CD14-positive monocyte (primary cell): ENCODE results near the gene C11orf86. TPM values are rescaled to one million over a fixed set of nuclear protein-coding genes. Genes with fewer than 3 reads are reported as not detected.

Experiments
- DNase-seq, 3 donors: peaks; one replicate each; pipeline ENCODE4 v3.0.0-alpha.2; 2011 to 2022
- H2AFZ ChIP-seq: 2 replicates; pipeline ENCODE4 v1.6.0; 2012; ENCODE audit warnings: mild to moderate bottlenecking, low read depth, low read length, inconsistent platforms; ENCODE audit not compliant: insufficient read depth, poor library complexity, severe bottlenecking
- H3K27ac ChIP-seq, 2 donors: 1 replicate in 1 of 2; 2 replicates in 1 of 2; pipeline ENCODE4 v1.5.1; 2012 to 2013; ENCODE audit warnings: low read length in 2 of 2, control low read depth in 1 of 2, inconsistent platforms in 1 of 2, low read depth in 1 of 2, mild to moderate bottlenecking in 1 of 2
- H3K27me3 ChIP-seq, 2 donors: one replicate each; pipeline versions ENCODE4 v1.6.0 to v1.6.1; 2011 to 2013; ENCODE audit warnings: low read length in 2 of 2; ENCODE audit not compliant: control insufficient read depth in 2 of 2, insufficient read depth in 2 of 2
- H3K36me3 ChIP-seq, 2 donors: replicated peaks in 1 of 2; 1 replicate in 1 of 2; 2 replicates in 1 of 2; pipeline versions ENCODE4 v1.5.1 to v1.6.1; 2012 to 2013; ENCODE audit warnings: low read length in 2 of 2, control low read depth in 1 of 2, inconsistent platforms in 1 of 2, mild to moderate bottlenecking in 1 of 2; ENCODE audit not compliant: insufficient read depth in 2 of 2, control insufficient read depth in 1 of 2
- H3K4me1 ChIP-seq, 2 donors: 1 replicate in 1 of 2; 2 replicates in 1 of 2; pipeline versions ENCODE4 v1.5.1 to v1.6.1; 2012 to 2013; ENCODE audit warnings: low read length in 2 of 2, control low read depth in 1 of 2, inconsistent platforms in 1 of 2, mild to moderate bottlenecking in 1 of 2, moderate library complexity in 1 of 2; ENCODE audit not compliant: insufficient read depth in 2 of 2, control insufficient read depth in 1 of 2
- H3K4me2 ChIP-seq: replicated peaks from 2 replicates; pipeline ENCODE3; 2012; ENCODE audit warnings: low read length, moderate library complexity, mild to moderate bottlenecking; ENCODE audit not compliant: poor library complexity, severe bottlenecking; ENCODE audit errors: extremely low read depth
- H3K4me3 ChIP-seq, 3 experiments: fragments of 200-600 bp in 1 of 3; sonication (generic) in 1 of 3; replicated peaks in 1 of 3; 1 replicate in 2 of 3; 2 replicates in 1 of 3; pipeline ENCODE4 v1.5.1; 2011 to 2013; ENCODE audit warnings: low read length in 3 of 3, mild to moderate bottlenecking in 3 of 3, control low read depth in 2 of 3, low read depth in 2 of 3, inconsistent platforms in 1 of 3, moderate library complexity in 1 of 3
- H3K79me2 ChIP-seq: 2 replicates; pipeline ENCODE4 v1.6.0; 2012; ENCODE audit warnings: mild to moderate bottlenecking, control low read depth, inconsistent platforms, low read length, moderate library complexity; ENCODE audit not compliant: insufficient read depth
- H3K9ac ChIP-seq: 2 replicates; pipeline ENCODE4 v1.6.0; 2017; ENCODE audit warnings: low read length, mild to moderate bottlenecking; ENCODE audit not compliant: insufficient read depth, poor library complexity, severe bottlenecking
- H3K9me3 ChIP-seq, 2 donors: replicated peaks in 1 of 2; 1 replicate in 1 of 2; 2 replicates in 1 of 2; pipeline versions ENCODE4 v1.5.1 to v1.6.1; 2012 to 2013; ENCODE audit warnings: low read length in 2 of 2, control low read depth in 1 of 2; ENCODE audit not compliant: control insufficient read depth in 1 of 2, insufficient read depth in 1 of 2
- H4K20me1 ChIP-seq: 2 replicates; pipeline ENCODE4 v1.6.0; 2012; ENCODE audit warnings: mild to moderate bottlenecking, low read length, control low read depth, moderate library complexity; ENCODE audit not compliant: insufficient read depth
- H3K27ac Mint-ChIP-seq, 7 donors: one replicate each; pipeline ENCODE4 v1.8.0; 2020; ENCODE audit warnings: mild to moderate bottlenecking in 7 of 7, mixed read lengths in 7 of 7, moderate library complexity in 6 of 7, inconsistent platforms in 2 of 7
- H3K27me3 Mint-ChIP-seq, 3 donors: one replicate each; pipeline ENCODE4 v1.8.0; 2021 to 2022; ENCODE audit warnings: low read depth in 3 of 3, mild to moderate bottlenecking in 3 of 3, mixed read lengths in 3 of 3, moderate library complexity in 3 of 3, inconsistent platforms in 1 of 3
- H3K36me3 Mint-ChIP-seq, 2 donors: one replicate each; pipeline ENCODE4 v1.8.0; 2020; ENCODE audit warnings: mixed read lengths in 2 of 2, inconsistent platforms in 1 of 2, mild to moderate bottlenecking in 1 of 2
- H3K4me1 Mint-ChIP-seq: one replicate; pipeline ENCODE4 v1.8.0; 2020; ENCODE audit warnings: mild to moderate bottlenecking, mixed read lengths
- H3K4me3 Mint-ChIP-seq, 2 donors: one replicate each; pipeline ENCODE4 v1.8.0; 2020; ENCODE audit warnings: mild to moderate bottlenecking in 2 of 2, mixed read lengths in 2 of 2, moderate library complexity in 1 of 2
- H3K9me3 Mint-ChIP-seq, 7 donors: one replicate each; pipeline ENCODE4 v1.8.0; 2020 to 2022; ENCODE audit warnings: mixed read lengths in 7 of 7, mild to moderate bottlenecking in 6 of 7, moderate library complexity in 6 of 7, inconsistent platforms in 2 of 7
- CTCF ChIP-seq: fragments of 200-600 bp; IDR thresholded peaks from one replicate; pipeline ENCODE4 v1.8.0; 2022; ENCODE audit warnings: antibody characterized with exemption, mild to moderate bottlenecking
- WGBS: methylation state at CpG from one replicate; pipeline ENCODE4 v1.1.5; 2013; ENCODE audit warnings: missing lambda C conversion rate; ENCODE audit not compliant: insufficient coverage; 5-methylcytosine and 5-hydroxymethylcytosine counted together
- intact Hi-C, 2 donors: fragments of 100-400 bp; cut with micrococcal nuclease; formaldehyde crosslinking; loops; one replicate each; pipeline versions ENCODE4 v1.15.0 to v1.15.1; 2023
- polyA plus RNA-seq, 3 donors: library from polyadenylated mRNA; depleted of rRNA in 1 of 3; unstranded in 2 of 3; stranded (reverse) in 1 of 3; fragments of 300-500 nt in 2 of 3; fragments of >200 nt in 1 of 3; fragmentation: Illumina TruSeq in 2 of 3; gene quantifications; 1 replicate in 2 of 3; 2 replicates in 1 of 3; pipeline ENCODE4 v1.2.3, GENCODE V29; 2012 to 2021

C11orf86 gene
- polyA plus RNA-seq, 3 donors, result not detected

- DNase-seq, result no peak
- Mint-ChIP-seq H3K27ac (peak overlapping the region in 1 of 7 donors; percentile 13), H3K9me3 (no peaks in the 10 kb centered on the region), H3K36me3 (peaks cover under 1 to 3% of the 10 kb centered on the region in 2 donors), H3K4me1 (peaks cover 3% of the 10 kb centered on the region), H3K4me3 (no peak overlapping the region), H3K27me3 (peaks cover 2 to 15% (median 10%) of the 10 kb centered on the region in 3 donors)
- no peaks in the 10 kb centered on the region for H3K79me2 ChIP-seq
- H3K9me3 ChIP-seq, result no peaks in the 10 kb centered on the region
- WGBS, result no CpG with 5 or more reads among the region's 1 CpG
- H3K9ac ChIP-seq, result no peak overlapping the region
- intact Hi-C loops, result no loop called here
- no peak for TF ChIP-seq CTCF
- H4K20me1 ChIP-seq, result no peaks in the 10 kb centered on the region
- H3K4me2 ChIP-seq, result no peak overlapping the region
- H3K27ac ChIP-seq, result no peak overlapping the region
- no peaks in the 10 kb centered on the region for H3K4me1 ChIP-seq
- H3K27me3 ChIP-seq, result no peaks in the 10 kb centered on the region
- no peaks in the 10 kb centered on the region for H3K36me3 ChIP-seq
- no peak overlapping the region for H2AFZ ChIP-seq
- no peak overlapping the region for H3K4me3 ChIP-seq
Observed at GRCh38 chr11:66937193-66937733, 37.8 kb upstream of the C11orf86 start.

- Mint-ChIP-seq H3K4me1 (no peaks in the 10 kb centered on the region), H3K4me3 (no peak overlapping the region), H3K36me3 (peaks cover 3 to 7% of the 10 kb centered on the region in 2 donors), H3K9me3 (peaks cover 0 to 2% (median 0%) of the 10 kb centered on the region in 7 donors), H3K27me3 (peaks cover 0 to 9% (median 7%) of the 10 kb centered on the region in 3 donors), H3K27ac (no peak overlapping the region)
- no peak for TF ChIP-seq CTCF
- intact Hi-C loops, result no loop called here
- Histone ChIP-seq H3K79me2 (no peaks in the 10 kb centered on the region), H2AFZ (no peak overlapping the region), H3K4me2 (no peak overlapping the region), H3K4me1 (no peaks in the 10 kb centered on the region), H4K20me1 (no peaks in the 10 kb centered on the region), H3K4me3 (no peak overlapping the region), H3K36me3 (no peaks in the 10 kb centered on the region), H3K27me3 (no peaks in the 10 kb centered on the region), H3K27ac (no peak overlapping the region), H3K9me3 (no peaks in the 10 kb centered on the region), H3K9ac (no peak overlapping the region)
- WGBS, result 100% methylated on average over 1 of the region's 5 CpGs
- DNase-seq, result no peak
Observed at GRCh38 chr11:66938582-66939135, 36.4 kb upstream of the C11orf86 start.
